Mucosa of descending colon (tissue), 3 donors: Measurements from ENCODE around the gene HOXB3. TPM values are rescaled to one million over a fixed set of nuclear protein-coding genes. Genes with fewer than 3 reads are reported as not detected.
A peak's percentile ranks its signal among the peaks of the same experiment; 100 is the strongest.

Experiments used
- ATAC-seq: fragments of 200-7000 bp; cut with Tn5 transposase; one replicate; pipeline ENCODE4 v1.9.1; 2020; ENCODE audit warnings: mild to moderate bottlenecking, moderate library complexity
- DNase-seq, 3 donors: peaks; one replicate each; pipeline ENCODE4 v3.0.0-alpha.2; 2020
- H3K36me3 ChIP-seq: fragments of 200-600 bp; one replicate; pipeline ENCODE4 v1.8.0; 2021; ENCODE audit warnings: low read depth, mild to moderate bottlenecking
- H3K4me1 ChIP-seq: fragments of 200-600 bp; one replicate; pipeline ENCODE4 v1.8.0; 2021; ENCODE audit warnings: low read depth, mild to moderate bottlenecking
- H3K4me3 ChIP-seq: fragments of 200-600 bp; one replicate; pipeline ENCODE4 v1.8.0; 2021; ENCODE audit warnings: mild to moderate bottlenecking
- H3K9me3 ChIP-seq: fragments of 200-600 bp; one replicate; pipeline ENCODE4 v1.8.0; 2021; ENCODE audit warnings: mild to moderate bottlenecking
- intact Hi-C, 2 donors: fragments of 100-400 bp; cut with DNase I in 1 of 2; cut with micrococcal nuclease in 1 of 2; formaldehyde crosslinking; loops; one replicate each; pipeline versions ENCODE4 v1.11.0 to v1.11.1; 2022; cut with DNase I, micrococcal nuclease
- total RNA-seq, 3 donors: library from RNA; stranded (reverse); fragmentation: NEBNext Ultra II Directional in 2 of 3; extraction: Animal tissue kit (Norgen Biotek cat#: 25700) in 2 of 3; gene quantifications; one replicate each; pipeline versions ENCODE4 v1.2.1 to v1.2.4, GENCODE V29; 2021 to 2023
- TF ChIP-seq, protein P1 (sequence below): fragments of 200-600 bp; IDR thresholded peaks from one replicate; pipeline ENCODE4 v1.8.0; 2022; ENCODE audit warnings: antibody characterized with exemption, mild to moderate bottlenecking
- donor health status: DM: no; HTN: no; CAD: no; lungs with moderate emphysema.
- donor health status: DM: no; HTN: no; CAD: no.
- donor health status: DM: no; HTN: yes; CAD: no.

The HOXB3 gene
- total RNA-seq, 3 donors from 2014 or later, result 42.4 to 64.8 (median 43.4) TPM

DNA sequence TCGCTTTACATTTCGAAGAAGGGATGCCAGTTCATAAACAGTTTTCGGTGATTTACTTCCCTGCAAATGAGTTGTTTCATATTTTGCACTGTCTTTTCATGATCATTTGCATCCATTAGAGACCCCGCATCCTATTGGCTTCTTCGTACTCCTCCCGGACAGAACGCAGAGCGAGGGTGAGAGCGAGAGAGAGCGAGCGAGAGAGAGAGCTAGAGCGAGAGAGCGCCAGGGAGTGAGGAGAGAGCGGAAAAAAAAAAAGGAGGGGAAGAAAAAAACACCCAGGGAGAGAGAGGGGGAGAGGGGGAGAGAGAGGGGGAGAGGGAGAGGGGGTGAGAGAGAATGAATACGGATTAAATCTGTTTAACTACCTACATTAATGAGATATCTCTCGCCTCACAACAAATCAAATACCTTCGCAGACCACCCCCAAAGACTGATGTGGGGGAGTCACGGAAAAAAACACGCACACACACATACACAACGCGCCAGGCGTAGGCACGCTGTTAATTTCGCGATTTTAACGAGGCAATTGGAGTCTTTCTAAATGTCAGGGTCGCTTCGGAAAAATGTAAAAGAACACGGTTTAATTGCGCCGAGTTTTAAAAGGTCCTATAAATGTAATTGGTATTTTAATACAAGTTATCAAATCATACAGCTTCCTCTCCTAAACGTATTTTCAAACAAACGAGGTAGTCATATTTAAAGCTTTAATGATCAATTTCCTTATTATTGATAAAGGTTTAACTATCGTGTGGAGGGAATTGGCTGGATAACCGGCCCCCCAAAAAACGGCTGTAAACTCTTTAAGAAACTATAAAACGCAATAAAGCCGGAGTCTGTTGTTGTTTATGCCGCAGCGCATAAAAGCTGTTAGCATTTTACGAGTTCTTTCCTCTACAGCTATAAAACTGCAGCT is 25.3 kb upstream of the HOXB3 start, which contains the start of gene HOXB8:
Gene HOXB8 (minus strand): TSS at position 246 of the 916 bp plus-strand sequence. CDS start 588 bp downstream, outside the sequence.
- peaks cover 43% of the 10 kb centered on the region for H3K4me1 ChIP-seq
- intact Hi-C loops, result loop anchor here in 1 of 2 donors (5.0 kb wide), 1 partner anchor 278 kb away; no protein-coding TSS in a partner anchor
- DNase-seq (peak; percentile 9 to 60 (median 34)), ATAC-seq (no peak)
- TF ChIP-seq, protein P1, sequence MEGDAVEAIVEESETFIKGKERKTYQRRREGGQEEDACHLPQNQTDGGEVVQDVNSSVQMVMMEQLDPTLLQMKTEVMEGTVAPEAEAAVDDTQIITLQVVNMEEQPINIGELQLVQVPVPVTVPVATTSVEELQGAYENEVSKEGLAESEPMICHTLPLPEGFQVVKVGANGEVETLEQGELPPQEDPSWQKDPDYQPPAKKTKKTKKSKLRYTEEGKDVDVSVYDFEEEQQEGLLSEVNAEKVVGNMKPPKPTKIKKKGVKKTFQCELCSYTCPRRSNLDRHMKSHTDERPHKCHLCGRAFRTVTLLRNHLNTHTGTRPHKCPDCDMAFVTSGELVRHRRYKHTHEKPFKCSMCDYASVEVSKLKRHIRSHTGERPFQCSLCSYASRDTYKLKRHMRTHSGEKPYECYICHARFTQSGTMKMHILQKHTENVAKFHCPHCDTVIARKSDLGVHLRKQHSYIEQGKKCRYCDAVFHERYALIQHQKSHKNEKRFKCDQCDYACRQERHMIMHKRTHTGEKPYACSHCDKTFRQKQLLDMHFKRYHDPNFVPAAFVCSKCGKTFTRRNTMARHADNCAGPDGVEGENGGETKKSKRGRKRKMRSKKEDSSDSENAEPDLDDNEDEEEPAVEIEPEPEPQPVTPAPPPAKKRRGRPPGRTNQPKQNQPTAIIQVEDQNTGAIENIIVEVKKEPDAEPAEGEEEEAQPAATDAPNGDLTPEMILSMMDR, result no peak
- H3K9me3 ChIP-seq, result no peaks in the 10 kb centered on the region
- no peak within 1 kb of the TSS for H3K4me3 ChIP-seq
- no peaks in the 10 kb centered on the region for H3K36me3 ChIP-seq

DNA sequence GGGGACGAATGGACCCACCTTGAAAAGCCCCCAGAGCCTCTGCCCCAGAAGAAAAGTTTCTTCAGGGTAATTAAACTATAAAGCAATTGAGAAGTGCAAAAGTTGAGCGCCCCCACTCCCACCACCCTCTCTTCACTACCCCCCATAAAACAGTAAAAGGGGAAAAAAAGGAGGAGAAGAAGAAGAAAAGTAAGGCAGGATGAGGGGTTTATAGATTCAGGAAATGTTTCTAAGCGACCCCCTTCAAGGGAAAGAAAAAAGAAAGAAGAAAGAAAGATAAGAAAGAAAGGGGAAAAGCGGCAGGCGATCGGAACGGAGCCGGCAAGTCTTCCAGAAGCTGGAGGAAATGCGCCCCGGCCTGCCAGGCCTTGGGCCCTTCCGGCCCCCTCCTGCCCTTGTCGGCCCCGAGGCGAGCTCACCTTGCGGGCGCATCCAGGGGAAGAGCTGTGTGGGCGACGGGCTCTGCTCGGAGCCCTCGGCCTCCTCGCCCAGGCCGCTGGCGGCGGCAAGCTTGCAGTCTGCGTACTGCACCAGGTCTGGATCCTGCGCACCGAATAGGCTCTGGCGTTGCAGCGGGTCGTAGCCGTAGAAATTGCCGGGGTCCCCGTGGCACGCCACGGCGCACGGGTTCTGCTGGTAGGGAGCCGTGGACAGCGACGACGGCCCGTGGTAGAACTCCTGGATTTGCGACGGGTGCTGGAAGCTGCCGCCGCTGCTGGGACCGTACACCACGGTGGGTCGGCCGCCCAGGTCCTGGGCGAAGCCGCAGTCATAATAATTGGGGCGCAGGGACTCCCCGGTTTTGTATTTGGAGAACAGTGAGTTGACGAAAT is 24.0 kb upstream of the HOXB3 start:
- TF ChIP-seq, protein P1, result no peak
- intact Hi-C loops, result no loop called here
- no peak overlapping the region for H3K4me3 ChIP-seq
- H3K9me3 ChIP-seq, result no peaks in the 10 kb centered on the region
- H3K4me1 ChIP-seq, result peaks cover 36% of the 10 kb centered on the region
- DNase-seq, result peak in 2 of 3 donors; percentile 55 to 65
- no peaks in the 10 kb centered on the region for H3K36me3 ChIP-seq
- no peak for ATAC-seq

DNA sequence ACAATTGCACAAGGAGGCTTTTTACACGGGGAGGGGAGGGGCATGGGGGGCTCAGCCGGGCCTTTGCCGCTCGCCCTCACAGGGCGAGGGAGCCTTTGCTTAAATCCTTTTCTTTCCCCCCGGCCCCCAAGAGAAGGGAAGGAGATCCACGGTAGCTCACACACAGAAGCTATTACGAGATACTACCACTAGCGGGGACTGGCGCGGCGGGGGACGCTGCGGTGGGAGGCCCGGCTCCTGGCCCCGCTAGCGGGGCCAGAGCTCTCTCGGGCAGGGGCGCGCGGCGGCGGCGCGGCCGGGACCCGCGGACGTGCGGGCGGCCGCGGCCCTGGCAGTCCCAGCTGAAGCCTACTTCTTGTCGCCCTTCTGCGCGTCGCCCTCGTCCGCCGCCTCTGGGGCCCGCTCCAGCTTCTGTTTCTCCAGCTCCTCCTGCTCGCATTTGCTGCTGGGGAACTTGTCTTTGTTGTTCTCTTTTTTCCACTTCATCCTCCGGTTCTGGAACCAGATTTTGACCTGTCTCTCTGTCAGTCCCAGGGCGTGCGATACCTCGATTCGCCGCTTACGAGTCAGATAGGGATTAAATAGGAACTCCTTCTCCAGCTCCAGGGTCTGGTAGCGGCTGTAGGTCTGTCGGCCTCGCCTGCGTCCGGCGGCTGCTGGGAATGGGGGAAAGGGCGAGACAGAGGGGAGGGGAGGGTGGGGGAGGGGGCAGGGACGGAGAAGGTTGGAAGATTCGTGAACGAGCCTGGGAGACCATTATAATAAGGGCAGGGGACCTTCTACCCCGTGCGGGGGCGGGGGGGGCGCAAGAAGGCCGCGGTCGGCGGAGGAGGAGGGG is 23.0 kb upstream of the HOXB3 start:
- peaks cover 34% of the 10 kb centered on the region for H3K4me1 ChIP-seq

DNA sequence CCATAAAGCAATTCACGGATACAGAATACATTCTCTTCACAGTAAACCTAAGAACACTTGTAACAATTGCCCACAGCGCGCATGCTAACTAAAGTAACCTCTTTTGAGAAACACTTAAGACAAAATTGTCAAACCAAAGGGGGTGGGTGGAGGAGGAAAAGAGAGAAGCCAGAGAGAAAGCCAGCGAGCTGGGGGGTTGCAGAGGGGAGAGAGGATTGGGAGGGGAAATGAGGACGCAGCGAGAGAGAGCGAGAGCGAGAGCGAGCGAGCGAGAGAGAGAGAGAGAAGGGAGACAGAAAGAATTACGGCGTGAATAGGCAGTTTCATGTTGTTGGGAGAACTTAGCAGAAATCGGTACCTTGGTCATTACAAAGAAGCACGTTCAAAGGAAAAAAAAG is 22.4 kb upstream of the HOXB3 start:
- no peaks in the 10 kb centered on the region for H3K9me3 ChIP-seq
- TF ChIP-seq, protein P1, result no peak
- peaks cover 31% of the 10 kb centered on the region for H3K4me1 ChIP-seq
- intact Hi-C loops, result no loop called here
- DNase-seq (peak in 1 of 3 donors; percentile 45), ATAC-seq (no peak)
- peak overlapping the region; percentile 6 for H3K4me3 ChIP-seq
- H3K36me3 ChIP-seq, result no peaks in the 10 kb centered on the region

More for the DNA sequence above, 23.0 kb upstream of the HOXB3 start:
- DNase-seq (peak in 2 of 3 donors; percentile 58 to 72), ATAC-seq (peak; percentile 29)
- Histone ChIP-seq H3K9me3 (no peaks in the 10 kb centered on the region), H3K36me3 (no peaks in the 10 kb centered on the region), H3K4me3 (peak overlapping the region; percentile 3)
- intact Hi-C loops, result no loop called here
- TF ChIP-seq, protein P1, result no peak
